WTC11 (cell line): ENCODE measurements around the gene OLFML3. TPM values are rescaled to one million over a fixed set of nuclear protein-coding genes. Genes with fewer than 3 reads are reported as not detected.

Experiments used
- ATAC-seq: fragments of 200-7000 bp; cut with Tn5 transposase; 2 replicates; pipeline ENCODE4 v1.10.0; 2021; ENCODE audit warnings: mild to moderate bottlenecking, moderate library complexity
- CTCF ChIA-PET: fragments of 300-600 bp; sonication (Branson Sonifier 250); formaldehyde crosslinking; loops from one replicate; lab custom pipeline; 2021; ENCODE audit warnings: antibody characterized with exemption; lab: Charles Lee
- POLR2A ChIA-PET: fragments of 350-600 bp; sonication (Branson Sonifier 250); formaldehyde crosslinking; loops from one replicate; lab custom pipeline; 2021; ENCODE audit warnings: antibody characterized with exemption; lab: Charles Lee
- DNase-seq: peaks from one replicate; pipeline ENCODE4 v3.0.0; 2021; ENCODE audit warnings: low spot score
- H3K27ac Mint-ChIP-seq: 2 replicates; pipeline ENCODE4 v1.8.0; 2021; ENCODE audit warnings: mixed read lengths
- H3K27me3 Mint-ChIP-seq: 2 replicates; pipeline ENCODE4 v1.8.0; 2021; ENCODE audit warnings: low read depth, mild to moderate bottlenecking, moderate library complexity, mixed read lengths
- H3K36me3 Mint-ChIP-seq: 2 replicates; pipeline ENCODE4 v1.8.0; 2021; ENCODE audit warnings: mixed read lengths
- H3K4me1 Mint-ChIP-seq: 2 replicates; pipeline ENCODE4 v1.8.0; 2022; ENCODE audit warnings: mixed read lengths
- H3K4me3 Mint-ChIP-seq: 2 replicates; pipeline ENCODE4 v1.8.0; 2021; ENCODE audit warnings: mild to moderate bottlenecking, moderate library complexity, mixed read lengths
- H3K9me3 Mint-ChIP-seq: 2 replicates; pipeline ENCODE4 v1.8.0; 2021; ENCODE audit warnings: mixed read lengths
- FOXP4 ChIP-seq: sonication (generic); formaldehyde crosslinking; IDR thresholded peaks from 2 replicates; pipeline ENCODE4 v1.8.0; 2022; ENCODE audit warnings: mild to moderate bottlenecking, missing genetic modification reagents
- HMGA2 ChIP-seq: fragments of 250-450 bp; sonication (Bioruptor Pico); IDR thresholded peaks from 2 replicates; pipeline ENCODE4 v1.4.0; 2021; ENCODE audit warnings: mild to moderate bottlenecking, moderate library complexity
- IRF2 ChIP-seq: sonication (generic); formaldehyde crosslinking; IDR thresholded peaks from 2 replicates; pipeline ENCODE4 v1.8.0; 2022; ENCODE audit warnings: low read depth, missing genetic modification reagents, borderline replicate concordance
- JUN ChIP-seq: sonication (generic); formaldehyde crosslinking; IDR thresholded peaks from 2 replicates; pipeline ENCODE4 v1.8.0; 2023; ENCODE audit warnings: mild to moderate bottlenecking, missing genetic modification reagents
- MYBL2 ChIP-seq: sonication (generic); formaldehyde crosslinking; IDR thresholded peaks from 2 replicates; pipeline ENCODE4 v1.8.1; 2023; ENCODE audit warnings: mild to moderate bottlenecking, moderate library complexity, missing genetic modification reagents
- NFE2L1 ChIP-seq: sonication (generic); formaldehyde crosslinking; IDR thresholded peaks from 2 replicates; pipeline ENCODE4 v1.8.1; 2023; ENCODE audit warnings: missing genetic modification reagents
- ZNF219 ChIP-seq: sonication (generic); formaldehyde crosslinking; IDR thresholded peaks from 2 replicates; pipeline ENCODE4 v1.8.0; 2023; ENCODE audit warnings: missing genetic modification reagents, mild to moderate bottlenecking, borderline replicate concordance
- ZNF423 ChIP-seq: fragments of 250-450 bp; sonication (Bioruptor Pico); IDR thresholded peaks from 2 replicates; pipeline ENCODE4 v2.1.2; 2022; ENCODE audit warnings: mild to moderate bottlenecking, moderate library complexity
- total RNA-seq: library from RNA; stranded (reverse); gene quantifications from 3 replicates; pipeline ENCODE4 v1.2.3, GENCODE V29; 2021
- TF ChIP-seq, protein P1 (sequence below): sonication (generic); formaldehyde crosslinking; IDR thresholded peaks from 2 replicates; pipeline ENCODE4 v1.8.1; 2023; ENCODE audit warnings: mild to moderate bottlenecking, missing genetic modification reagents
- TF ChIP-seq, protein P2 (sequence below): fragments of 250-450 bp; sonication (Bioruptor Pico); IDR thresholded peaks from 2 replicates; pipeline ENCODE4 v1.9.0; 2021; ENCODE audit warnings: mild to moderate bottlenecking
- TF ChIP-seq, protein P3 (sequence below): sonication (generic); formaldehyde crosslinking; IDR thresholded peaks from 2 replicates; pipeline ENCODE4 v1.8.1; 2022; ENCODE audit warnings: missing genetic modification reagents, borderline replicate concordance

OLFML3 gene
- total RNA-seq, 1 experiment from 2014 or later = 65.8 TPM

GRCh38 chr1:113951719-113952118 lies 27.6 kb upstream of the OLFML3 start:
- ATAC-seq = no peak
- Mint-ChIP-seq H3K27ac (no peak overlapping the region), H3K27me3 (no peaks in the 10 kb centered on the region), H3K4me3 (no peak overlapping the region), H3K36me3 (peaks cover 19% of the 10 kb centered on the region), H3K9me3 (no peaks in the 10 kb centered on the region), H3K4me1 (peaks cover 20% of the 10 kb centered on the region)
- CTCF ChIA-PET = interaction anchor here (0.9 to 1.2 kb wide), 3 partner anchors 25 to 286 kb away, joined by 3 to 4 read pairs (median 3); partner anchors contain the start of gene OLFML3
- no peak for DNase-seq
- TF ChIP-seq IRF2 (CRISPR knock-in tag) (no peak), HMGA2 (no peak), MYBL2 (CRISPR knock-in tag) (no peak)
- POLR2A ChIA-PET = interaction anchor here (0.6 kb wide), 1 partner anchor 340 kb away, joined by 3 read pairs; no protein-coding TSS in a partner anchor

DNA sequence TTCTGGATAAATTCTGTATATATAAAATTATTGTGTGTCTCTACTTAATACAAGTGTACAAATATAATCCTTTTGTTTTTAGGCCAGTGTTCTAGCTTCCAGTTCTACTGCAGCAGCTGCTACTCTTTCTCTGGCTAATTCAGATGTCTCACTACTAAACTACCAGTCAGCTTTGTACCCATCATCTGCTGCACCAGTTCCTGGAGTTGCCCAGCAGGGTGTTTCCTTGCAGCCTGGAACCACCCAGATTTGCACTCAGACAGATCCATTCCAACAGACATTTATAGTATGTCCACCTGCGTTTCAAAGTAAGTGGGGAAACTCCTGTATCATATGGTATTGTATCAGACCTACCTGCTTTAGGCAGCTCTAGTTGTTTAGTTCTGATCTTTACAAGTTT lies 21.3 kb upstream of the OLFML3 start:
- CTCF ChIA-PET = no interaction called here
- ATAC-seq (no peak), DNase-seq (no peak)
- H3K27me3 Mint-ChIP-seq = no peaks in the 10 kb centered on the region
- no peaks in the 10 kb centered on the region for H3K9me3 Mint-ChIP-seq
- H3K4me3 Mint-ChIP-seq = no peak overlapping the region
- no peak overlapping the region for H3K27ac Mint-ChIP-seq
- POLR2A ChIA-PET = no interaction called here
- H3K36me3 Mint-ChIP-seq = peaks cover 48% of the 10 kb centered on the region
- no peaks in the 10 kb centered on the region for H3K4me1 Mint-ChIP-seq
- TF ChIP-seq, protein P1, sequence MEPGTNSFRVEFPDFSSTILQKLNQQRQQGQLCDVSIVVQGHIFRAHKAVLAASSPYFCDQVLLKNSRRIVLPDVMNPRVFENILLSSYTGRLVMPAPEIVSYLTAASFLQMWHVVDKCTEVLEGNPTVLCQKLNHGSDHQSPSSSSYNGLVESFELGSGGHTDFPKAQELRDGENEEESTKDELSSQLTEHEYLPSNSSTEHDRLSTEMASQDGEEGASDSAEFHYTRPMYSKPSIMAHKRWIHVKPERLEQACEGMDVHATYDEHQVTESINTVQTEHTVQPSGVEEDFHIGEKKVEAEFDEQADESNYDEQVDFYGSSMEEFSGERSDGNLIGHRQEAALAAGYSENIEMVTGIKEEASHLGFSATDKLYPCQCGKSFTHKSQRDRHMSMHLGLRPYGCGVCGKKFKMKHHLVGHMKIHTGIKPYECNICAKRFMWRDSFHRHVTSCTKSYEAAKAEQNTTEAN = no peak
- TF ChIP-seq, protein P2, sequence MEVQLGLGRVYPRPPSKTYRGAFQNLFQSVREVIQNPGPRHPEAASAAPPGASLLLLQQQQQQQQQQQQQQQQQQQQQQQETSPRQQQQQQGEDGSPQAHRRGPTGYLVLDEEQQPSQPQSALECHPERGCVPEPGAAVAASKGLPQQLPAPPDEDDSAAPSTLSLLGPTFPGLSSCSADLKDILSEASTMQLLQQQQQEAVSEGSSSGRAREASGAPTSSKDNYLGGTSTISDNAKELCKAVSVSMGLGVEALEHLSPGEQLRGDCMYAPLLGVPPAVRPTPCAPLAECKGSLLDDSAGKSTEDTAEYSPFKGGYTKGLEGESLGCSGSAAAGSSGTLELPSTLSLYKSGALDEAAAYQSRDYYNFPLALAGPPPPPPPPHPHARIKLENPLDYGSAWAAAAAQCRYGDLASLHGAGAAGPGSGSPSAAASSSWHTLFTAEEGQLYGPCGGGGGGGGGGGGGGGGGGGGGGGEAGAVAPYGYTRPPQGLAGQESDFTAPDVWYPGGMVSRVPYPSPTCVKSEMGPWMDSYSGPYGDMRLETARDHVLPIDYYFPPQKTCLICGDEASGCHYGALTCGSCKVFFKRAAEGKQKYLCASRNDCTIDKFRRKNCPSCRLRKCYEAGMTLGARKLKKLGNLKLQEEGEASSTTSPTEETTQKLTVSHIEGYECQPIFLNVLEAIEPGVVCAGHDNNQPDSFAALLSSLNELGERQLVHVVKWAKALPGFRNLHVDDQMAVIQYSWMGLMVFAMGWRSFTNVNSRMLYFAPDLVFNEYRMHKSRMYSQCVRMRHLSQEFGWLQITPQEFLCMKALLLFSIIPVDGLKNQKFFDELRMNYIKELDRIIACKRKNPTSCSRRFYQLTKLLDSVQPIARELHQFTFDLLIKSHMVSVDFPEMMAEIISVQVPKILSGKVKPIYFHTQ (CRISPR knock-in tag) = no peak
- no peak for TF ChIP-seq FOXP4 (CRISPR knock-in tag)
- TF ChIP-seq, all 79 proteins: peak for 0

GRCh38 chr1:113958691-113959090 lies 20.6 kb upstream of the OLFML3 start:
- POLR2A ChIA-PET = no interaction called here
- no peak for TF ChIP-seq ZNF423 (CRISPR knock-in tag)
- no peak for TF ChIP-seq ZNF219 (CRISPR knock-in tag)
- no peak for TF ChIP-seq NFE2L1
- no peak for TF ChIP-seq JUN (CRISPR knock-in tag)
- TF ChIP-seq, protein P3, sequence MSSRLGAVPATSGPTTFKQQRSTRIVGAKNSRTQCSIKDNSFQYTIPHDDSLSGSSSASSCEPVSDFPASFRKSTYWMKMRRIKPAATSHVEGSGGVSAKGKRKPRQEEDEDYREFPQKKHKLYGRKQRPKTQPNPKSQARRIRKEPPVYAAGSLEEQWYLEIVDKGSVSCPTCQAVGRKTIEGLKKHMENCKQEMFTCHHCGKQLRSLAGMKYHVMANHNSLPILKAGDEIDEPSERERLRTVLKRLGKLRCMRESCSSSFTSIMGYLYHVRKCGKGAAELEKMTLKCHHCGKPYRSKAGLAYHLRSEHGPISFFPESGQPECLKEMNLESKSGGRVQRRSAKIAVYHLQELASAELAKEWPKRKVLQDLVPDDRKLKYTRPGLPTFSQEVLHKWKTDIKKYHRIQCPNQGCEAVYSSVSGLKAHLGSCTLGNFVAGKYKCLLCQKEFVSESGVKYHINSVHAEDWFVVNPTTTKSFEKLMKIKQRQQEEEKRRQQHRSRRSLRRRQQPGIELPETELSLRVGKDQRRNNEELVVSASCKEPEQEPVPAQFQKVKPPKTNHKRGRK (CRISPR knock-in tag) = no peak
- TF ChIP-seq, all 79 proteins: peak for 0
- CTCF ChIA-PET = no interaction called here
- no peak overlapping the region for H3K4me3 Mint-ChIP-seq
- H3K4me1 Mint-ChIP-seq = peaks cover 4% of the 10 kb centered on the region; the same call in 1 of the 2 replicates
- H3K27me3 Mint-ChIP-seq = no peaks in the 10 kb centered on the region
- no peak for ATAC-seq
- H3K27ac Mint-ChIP-seq = no peak overlapping the region
- H3K9me3 Mint-ChIP-seq = no peaks in the 10 kb centered on the region
- peaks cover 53% of the 10 kb centered on the region for H3K36me3 Mint-ChIP-seq
- no peak for DNase-seq
